ENCODE results near the gene GPALPP1.
"Not testable (repeated sequence)": the region's sequence is repeated elsewhere in the genome, so short reads cannot be mapped to it uniquely, and the experiment has no call there.

The GPALPP1 gene

GRCh38 chr13:44989071-44989889 is at the start of gene GPALPP1, which contains the start of gene NUFIP1:
GPALPP1 (plus strand) TSS chr13:44989538; CDS start chr13:44989655, 117 bp downstream.
NUFIP1 (minus strand) TSS chr13:44989471; CDS start chr13:44989436, 35 bp downstream.
- peak; percentile 4 for TF ChIP-seq CTCF (IDR thresholded peaks at IDR 0.05; ENCODE audit: control insufficient read depth, insufficient read depth, low read depth, low read length, missing control alignments)
- H3K4me3 ChIP-seq (ENCODE audit: control insufficient read depth, low read depth, low read length) = peak within 1 kb of the TSS; percentile 94
- DNase-seq (ENCODE audit: low read depth) = peak; percentile 67

GRCh38 chr13:44943411-44943810 is 45.9 kb upstream of the GPALPP1 start:
- not testable (repeated sequence) for DNase-seq (ENCODE audit: low read depth); H3K4me3 ChIP-seq (ENCODE audit: control insufficient read depth, low read depth, low read length)

GRCh38 chr13:44951184-44951583 is 38.2 kb upstream of the GPALPP1 start:
- H3K4me3 ChIP-seq (ENCODE audit: control insufficient read depth, low read depth, low read length) = no peak overlapping the region
- TF ChIP-seq CTCF (IDR thresholded peaks at IDR 0.05; ENCODE audit: control insufficient read depth, insufficient read depth, low read depth, low read length, missing control alignments) = no peak
- no peak for DNase-seq (ENCODE audit: low read depth)

- no peak for DNase-seq (ENCODE audit: low read depth)
- H3K4me3 ChIP-seq (ENCODE audit: control insufficient read depth, low read depth, low read length) = no peak overlapping the region
- TF ChIP-seq CTCF (IDR thresholded peaks at IDR 0.05; ENCODE audit: control insufficient read depth, insufficient read depth, low read depth, low read length, missing control alignments) = no peak
Observed at GRCh38 chr13:44952671-44953070, 36.7 kb upstream of the GPALPP1 start.

- no peak overlapping the region for H3K4me3 ChIP-seq (ENCODE audit: control insufficient read depth, low read depth, low read length)
- no peak for TF ChIP-seq CTCF (IDR thresholded peaks at IDR 0.05; ENCODE audit: control insufficient read depth, insufficient read depth, low read depth, low read length, missing control alignments)
- no peak for DNase-seq (ENCODE audit: low read depth)
Observed at GRCh38 chr13:44954224-44954623, 35.1 kb upstream of the GPALPP1 start.

GRCh38 chr13:44955406-44955805 is 33.9 kb upstream of the GPALPP1 start:
- no peak for DNase-seq (ENCODE audit: low read depth)
- TF ChIP-seq CTCF (IDR thresholded peaks at IDR 0.05; ENCODE audit: control insufficient read depth, insufficient read depth, low read depth, low read length, missing control alignments) = no peak
- H3K4me3 ChIP-seq (ENCODE audit: control insufficient read depth, low read depth, low read length) = no peak overlapping the region

GRCh38 chr13:44961997-44962396 is 27.3 kb upstream of the GPALPP1 start:
- no peak overlapping the region for H3K4me3 ChIP-seq (ENCODE audit: control insufficient read depth, low read depth, low read length)
- DNase-seq (ENCODE audit: low read depth) = no peak
- TF ChIP-seq CTCF (IDR thresholded peaks at IDR 0.05; ENCODE audit: control insufficient read depth, insufficient read depth, low read depth, low read length, missing control alignments) = no peak
